ENCODE measurements around the gene SIK3.

The SIK3 gene

GRCh38 chr11:116909245-116909644, 189.0 kb downstream of the SIK3 start:
- Histone ChIP-seq H3K4me1 (ENCODE audit: control insufficient read depth in 1 of 2, insufficient read depth in 1 of 2, low read depth in 1 of 2, low read length in 1 of 2) (peaks cover 60 to 62% of the 10 kb centered on the region in 2 experiments), H3K9me3 (no peaks in the 10 kb centered on the region), H3K4me3 (ENCODE audit: low read depth in 1 of 2, low read length in 1 of 2) (no peak overlapping the region), H3K36me3 (no peaks in the 10 kb centered on the region), H3K27ac (peak overlapping the region; percentile 60), H3K27me3 (no peaks in the 10 kb centered on the region)
- no peak for TF ChIP-seq CTCF (IDR thresholded peaks at IDR 0.05)

GRCh38 chr11:116906479-116906878, 191.7 kb downstream of the SIK3 start:
- H3K27me3 ChIP-seq: no peaks in the 10 kb centered on the region
- no peaks in the 10 kb centered on the region for H3K9me3 ChIP-seq
- H3K4me1 ChIP-seq (ENCODE audit: control insufficient read depth in 1 of 2, insufficient read depth in 1 of 2, low read depth in 1 of 2, low read length in 1 of 2): peaks cover 35 to 38% of the 10 kb centered on the region in 2 experiments
- peak overlapping the region; percentile 30 to 34 for H3K4me3 ChIP-seq (ENCODE audit: low read depth in 1 of 2, low read length in 1 of 2)
- H3K27ac ChIP-seq: peak overlapping the region; percentile 71
- no peak for TF ChIP-seq CTCF (IDR thresholded peaks at IDR 0.05)
- H3K36me3 ChIP-seq: no peaks in the 10 kb centered on the region

- no peak for TF ChIP-seq CTCF (IDR thresholded peaks at IDR 0.05)
- no peak overlapping the region for H3K27ac ChIP-seq
- H3K27me3 ChIP-seq: no peaks in the 10 kb centered on the region
- no peak overlapping the region for H3K4me3 ChIP-seq (ENCODE audit: low read depth in 1 of 2, low read length in 1 of 2)
- no peaks in the 10 kb centered on the region for H3K36me3 ChIP-seq
- no peaks in the 10 kb centered on the region for H3K9me3 ChIP-seq
- H3K4me1 ChIP-seq (ENCODE audit: control insufficient read depth in 1 of 2, insufficient read depth in 1 of 2, low read depth in 1 of 2, low read length in 1 of 2): peaks cover 14 to 18% of the 10 kb centered on the region in 2 experiments
Measured at GRCh38 chr11:116903090-116903489, 195.1 kb downstream of the SIK3 start.

GRCh38 chr11:116901964-116902688, 196.1 kb downstream of the SIK3 start:
- Histone ChIP-seq H3K36me3 (no peaks in the 10 kb centered on the region), H3K9me3 (no peaks in the 10 kb centered on the region), H3K27ac (no peak overlapping the region), H3K4me3 (ENCODE audit: low read depth in 1 of 2, low read length in 1 of 2) (no peak overlapping the region), H3K4me1 (ENCODE audit: control insufficient read depth in 1 of 2, insufficient read depth in 1 of 2, low read depth in 1 of 2, low read length in 1 of 2) (peaks cover 14 to 17% of the 10 kb centered on the region in 2 experiments), H3K27me3 (no peaks in the 10 kb centered on the region)
- TF ChIP-seq CTCF (IDR thresholded peaks at IDR 0.05): no peak

- Histone ChIP-seq H3K4me1 (ENCODE audit: control insufficient read depth in 1 of 2, insufficient read depth in 1 of 2, low read depth in 1 of 2, low read length in 1 of 2) (peaks cover 5 to 8% of the 10 kb centered on the region in 2 experiments), H3K4me3 (ENCODE audit: low read depth in 1 of 2, low read length in 1 of 2) (no peak overlapping the region), H3K36me3 (peaks cover 6% of the 10 kb centered on the region), H3K27ac (no peak overlapping the region), H3K9me3 (no peaks in the 10 kb centered on the region), H3K27me3 (no peaks in the 10 kb centered on the region)
- TF ChIP-seq CTCF (IDR thresholded peaks at IDR 0.05): no peak
Measured at GRCh38 chr11:116901211-116901610, 197.0 kb downstream of the SIK3 start.
